Tibial artery (tissue), 4 donors: ENCODE data around the gene ARHGEF17.
A peak's percentile ranks its signal among the peaks of the same experiment; 100 is the strongest.

Experiments
- DNase-seq, 2 donors: peaks; one replicate each; pipeline ENCODE4 v3.0.0-alpha.2; 2019
- H3K27ac ChIP-seq, 2 donors: fragments of 200-600 bp; sonication (generic) in 1 of 2; 1 replicate in 1 of 2; 2 replicates in 1 of 2; pipeline ENCODE4 v1.5.1; 2018 to 2019; ENCODE audit warnings: mild to moderate bottlenecking in 1 of 2
- H3K27me3 ChIP-seq, 2 donors: fragments of 200-600 bp; sonication (generic) in 1 of 2; one replicate each; pipeline versions ENCODE4 v1.5.1 to v1.6.0; 2016 to 2019
- H3K36me3 ChIP-seq, 3 donors: fragments of 200-600 bp; sonication (generic) in 2 of 3; one replicate each; pipeline ENCODE4 v1.5.1; 2016 to 2019; ENCODE audit warnings: mild to moderate bottlenecking in 2 of 3
- H3K4me1 ChIP-seq, 4 donors: fragments of 200-600 bp; sonication (generic) in 2 of 4; 1 replicate in 3 of 4; 2 replicates in 1 of 4; pipeline ENCODE4 v1.5.1; 2016 to 2019
- H3K4me3 ChIP-seq, 2 donors: fragments of 200-600 bp; sonication (generic) in 1 of 2; 1 replicate in 1 of 2; 2 replicates in 1 of 2; pipeline ENCODE4 v1.5.1; 2018 to 2019; ENCODE audit warnings: mild to moderate bottlenecking in 2 of 2
- H3K9me3 ChIP-seq, 3 donors: fragments of 200-600 bp; sonication (generic) in 1 of 3; one replicate each; pipeline ENCODE4 v1.5.1; 2016 to 2019
- CTCF ChIP-seq, 2 experiments: fragments of 200-600 bp in 1 of 2; fragments of 450-650 bp in 1 of 2; IDR thresholded peaks; one replicate each; pipeline ENCODE4 v1.5.1; 2017 to 2019; ENCODE audit warnings: antibody characterized with exemption in 2 of 2, mild to moderate bottlenecking in 1 of 2, moderate library complexity in 1 of 2
- intact Hi-C: fragments of 100-400 bp; cut with DNase I; formaldehyde crosslinking; loops from one replicate; pipeline ENCODE4 v1.15.0; 2023; ENCODE audit warnings: low total_unique reads

ARHGEF17 gene

GRCh38 chr11:73396251-73396930, 88.3 kb downstream of the ARHGEF17 start:
- Histone ChIP-seq H3K4me1 (peaks cover 0 to 15% (median 9%) of the 10 kb centered on the region in 4 donors), H3K4me3 (no peak overlapping the region), H3K9me3 (no peaks in the 10 kb centered on the region), H3K27ac (no peak overlapping the region), H3K27me3 (no peaks in the 10 kb centered on the region), H3K36me3 (no peaks in the 10 kb centered on the region)
- no peak for DNase-seq
- intact Hi-C loops, result loop anchor here (10.0 kb wide), 1 partner anchor 212 kb away; no protein-coding TSS in a partner anchor
- TF ChIP-seq CTCF (IDR thresholded peaks at IDR 0.05), result no peak

DNA sequence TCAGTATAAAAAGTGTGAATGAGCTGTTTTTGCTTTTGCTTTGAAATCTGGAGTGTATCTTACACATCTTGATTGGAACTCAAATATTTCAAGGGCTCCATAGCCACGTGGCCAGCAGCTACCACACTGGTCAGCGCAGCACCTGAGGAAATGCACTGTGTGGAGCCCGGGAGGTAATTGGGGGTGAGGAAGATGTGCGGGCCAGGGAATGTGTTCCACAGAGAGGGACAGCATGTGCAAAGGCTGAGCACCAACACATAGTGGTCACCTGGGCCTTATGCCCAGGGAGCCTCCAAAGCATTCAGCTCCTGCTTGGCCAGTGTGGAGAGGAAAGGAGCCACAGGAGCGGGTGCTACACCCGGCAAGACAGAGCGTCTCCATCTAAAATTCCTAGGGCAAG, 88.9 kb downstream of the ARHGEF17 start:
- H3K4me1 ChIP-seq, result peaks cover 0 to 15% (median 9%) of the 10 kb centered on the region in 4 donors
- no peaks in the 10 kb centered on the region for H3K27me3 ChIP-seq
- no peak overlapping the region for H3K27ac ChIP-seq
- H3K4me3 ChIP-seq, result no peak overlapping the region
- no peaks in the 10 kb centered on the region for H3K36me3 ChIP-seq
- no peak for TF ChIP-seq CTCF (IDR thresholded peaks at IDR 0.05)
- DNase-seq, result no peak
- intact Hi-C loops, result loop anchor here (10.0 kb wide), 1 partner anchor 212 kb away; no protein-coding TSS in a partner anchor
- H3K9me3 ChIP-seq, result no peaks in the 10 kb centered on the region

GRCh38 chr11:73397468-73398131, 89.5 kb downstream of the ARHGEF17 start:
- no peak for DNase-seq
- intact Hi-C loops, result loop anchor here (10.0 kb wide), 1 partner anchor 213 kb away; no protein-coding TSS in a partner anchor
- H3K27ac ChIP-seq, result no peak overlapping the region
- peaks cover 0 to 6% (median 0%) of the 10 kb centered on the region in 3 donors for H3K36me3 ChIP-seq
- H3K27me3 ChIP-seq, result no peaks in the 10 kb centered on the region
- no peaks in the 10 kb centered on the region for H3K9me3 ChIP-seq
- no peak for TF ChIP-seq CTCF (IDR thresholded peaks at IDR 0.05)
- peaks cover 0 to 15% (median 9%) of the 10 kb centered on the region in 4 donors for H3K4me1 ChIP-seq
- H3K4me3 ChIP-seq, result no peak overlapping the region

DNA sequence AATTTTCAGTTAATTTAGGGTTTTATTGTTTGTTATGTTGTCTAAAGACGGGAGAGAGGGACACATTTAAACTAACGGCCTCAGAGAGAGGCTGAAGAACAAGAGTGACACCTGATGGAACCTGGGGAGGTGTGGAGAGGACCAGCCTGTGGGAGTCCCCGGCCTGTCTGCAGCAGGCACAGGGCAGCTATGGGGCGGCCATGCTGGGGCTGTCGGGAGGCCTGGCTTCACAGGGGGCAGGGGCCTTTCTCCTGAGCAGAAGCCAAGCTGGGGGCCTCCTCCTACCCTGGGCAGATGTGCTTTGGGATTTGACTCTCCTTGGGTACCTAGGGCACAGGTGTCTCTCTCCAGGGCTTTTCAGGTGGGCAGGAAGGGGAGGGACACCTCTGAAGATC, 90.1 kb downstream of the ARHGEF17 start:
- no peak for TF ChIP-seq CTCF (IDR thresholded peaks at IDR 0.05)
- intact Hi-C loops, result loop anchor here (10.0 kb wide), 1 partner anchor 213 kb away; no protein-coding TSS in a partner anchor
- DNase-seq, result peak in 1 of 2 donors; percentile 55

DNA sequence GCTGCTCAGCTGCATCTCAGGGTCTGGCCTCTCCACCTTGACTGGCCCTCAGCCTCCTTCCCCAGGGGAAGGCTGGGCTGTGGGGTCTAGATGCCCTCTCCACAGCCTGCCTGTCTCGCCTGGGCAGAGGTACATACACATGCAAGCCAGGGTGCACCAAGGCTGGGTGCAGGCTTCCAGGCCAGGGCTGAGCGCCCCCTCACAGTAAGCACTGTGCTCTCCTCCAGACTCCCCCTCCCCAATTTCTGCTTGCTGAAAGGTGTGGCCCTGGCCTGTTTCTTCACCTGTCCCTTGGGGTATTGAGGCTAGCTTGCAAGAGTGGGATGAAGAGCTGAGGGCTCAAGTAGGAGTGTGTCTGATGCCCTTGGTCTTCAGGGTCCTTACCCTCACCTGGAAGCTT, 90.6 kb downstream of the ARHGEF17 start:
- Histone ChIP-seq H3K27ac (no peak overlapping the region), H3K9me3 (no peaks in the 10 kb centered on the region), H3K4me3 (no peak overlapping the region), H3K27me3 (no peaks in the 10 kb centered on the region), H3K36me3 (peaks cover 0 to 7% (median 0%) of the 10 kb centered on the region in 3 donors), H3K4me1 (peaks cover 0 to 15% (median 7%) of the 10 kb centered on the region in 4 donors)
- intact Hi-C loops, result loop anchor here (10.0 kb wide), 1 partner anchor 214 kb away; no protein-coding TSS in a partner anchor
- no peak for DNase-seq
- TF ChIP-seq CTCF (IDR thresholded peaks at IDR 0.05), result no peak

More for the DNA sequence above, 90.1 kb downstream of the ARHGEF17 start:
- Histone ChIP-seq H3K36me3 (peaks cover 0 to 7% (median 0%) of the 10 kb centered on the region in 3 donors), H3K4me1 (peaks cover 0 to 15% (median 9%) of the 10 kb centered on the region in 4 donors), H3K4me3 (no peak overlapping the region), H3K27ac (no peak overlapping the region), H3K27me3 (no peaks in the 10 kb centered on the region), H3K9me3 (no peaks in the 10 kb centered on the region)
